Adrenal gland (tissue), 12 donors: ENCODE measurements around the gene PML. TPM values are rescaled to one million over a fixed set of nuclear protein-coding genes. Genes with fewer than 3 reads are reported as not detected.

ENCODE experiments used
- DNase-seq, 7 donors: peaks; one replicate each; pipeline ENCODE4 v3.0.0-alpha.2; 2019 to 2020
- H3K27ac ChIP-seq, 5 donors: fragments of 200-600 bp; sonication (generic) in 4 of 5; 1 replicate in 3 of 5; 2 replicates in 2 of 5; pipeline versions ENCODE4 v1.5.1 to v1.8.0; 2016 to 2020; ENCODE audit warnings: mild to moderate bottlenecking in 1 of 5
- H3K27me3 ChIP-seq: fragments of 200-600 bp; 2 replicates; pipeline ENCODE4 v1.8.0; 2021
- H3K36me3 ChIP-seq, 2 donors: fragments of 200-600 bp; replicated peaks in 1 of 2; 1 replicate in 1 of 2; 2 replicates in 1 of 2; pipeline versions ENCODE4 v1.5.1 to v1.8.0; 2018 to 2022
- H3K4me1 ChIP-seq, 2 donors: fragments of 200-600 bp; replicated peaks in 1 of 2; 1 replicate in 1 of 2; 2 replicates in 1 of 2; pipeline versions ENCODE4 v1.5.1 to v1.8.0; 2018 to 2021
- H3K4me3 ChIP-seq, 4 donors: fragments of 200-600 bp; sonication (generic) in 3 of 4; one replicate each; pipeline ENCODE4 v1.5.1; 2016 to 2018
- H3K9me3 ChIP-seq, 3 donors: fragments of 200-600 bp; sonication (generic) in 1 of 3; replicated peaks in 1 of 3; 1 replicate in 2 of 3; 2 replicates in 1 of 3; pipeline versions ENCODE4 v1.5.1 to v1.8.0; 2016 to 2021
- POLR2A ChIP-seq, 2 donors: fragments of 450-650 bp; IDR thresholded peaks; one replicate each; pipeline ENCODE4 v1.6.1; 2017; ENCODE audit warnings: antibody characterized with exemption in 2 of 2, mild to moderate bottlenecking in 2 of 2, moderate library complexity in 1 of 2
- WGBS, 4 donors: extraction: QIAGEN DNeasy Blood & Tissue Kit in 2 of 4; methylation state at CpG; one replicate each; pipeline versions ENCODE4 v1.1.5 to v1.1.7; 2013 to 2017; 5-methylcytosine and 5-hydroxymethylcytosine counted together
- intact Hi-C, 2 donors: fragments of 100-400 bp; cut with DNase I; formaldehyde crosslinking; loops; one replicate each; pipeline versions ENCODE4 v1.14.1 to v1.15.0; 2022 to 2023
- polyA plus RNA-seq, 3 donors: library from polyadenylated mRNA; stranded (reverse); fragments of 200-250 nt in 2 of 3; fragments of 350-450 nt in 1 of 3; fragmentation: Illumina TruSeq in 1 of 3; extraction: RNeasy Lipid Tissue Mini Kit (QIAGEN cat#74804) in 1 of 3; gene quantifications; one replicate each; pipeline ENCODE4 v1.2.3, GENCODE V29; 2013 to 2014
- total RNA-seq, 9 donors: library from RNA; depleted of rRNA in 4 of 9; stranded (reverse); fragments of >200 nt in 4 of 9; fragments of 120-200 nt in 1 of 9; fragmentation: NEBNext Ultra II Directional in 1 of 9; extraction: Animal tissue kit (Norgen Biotek cat#: 25700) in 1 of 9; gene quantifications; one replicate each; pipeline versions ENCODE4 v1.1.0 to v1.2.4, GENCODE V29; 2013 to 2023
- TF ChIP-seq, protein P1 (sequence below), 6 experiments: fragments of 450-650 bp in 4 of 6; fragments of 200-600 bp in 2 of 6; sonication (generic) in 1 of 6; IDR thresholded peaks; 1 replicate in 5 of 6; 2 replicates in 1 of 6; pipeline versions ENCODE4 v1.5.1 to v1.8.0; 2016 to 2021; ENCODE audit warnings: antibody characterized with exemption in 6 of 6, mild to moderate bottlenecking in 2 of 6, moderate library complexity in 1 of 6
- donor health status: healthy with polysubstance abuse.
- donor health status: Bipolar disorder and iron deficiency.
- donor health status: DM: yes; HTN: yes; CAD: no.
- donor health status: DM: no; HTN: no; CAD: no.
- donor health status: DM: no; HTN: no; CAD: no.
- donor health status: DM: yes; HTN: yes; CAD: no.

The PML gene
- total and polyA plus RNA-seq, 12 donors, result 7.0 to 103 (median 58.7) TPM

DNA sequence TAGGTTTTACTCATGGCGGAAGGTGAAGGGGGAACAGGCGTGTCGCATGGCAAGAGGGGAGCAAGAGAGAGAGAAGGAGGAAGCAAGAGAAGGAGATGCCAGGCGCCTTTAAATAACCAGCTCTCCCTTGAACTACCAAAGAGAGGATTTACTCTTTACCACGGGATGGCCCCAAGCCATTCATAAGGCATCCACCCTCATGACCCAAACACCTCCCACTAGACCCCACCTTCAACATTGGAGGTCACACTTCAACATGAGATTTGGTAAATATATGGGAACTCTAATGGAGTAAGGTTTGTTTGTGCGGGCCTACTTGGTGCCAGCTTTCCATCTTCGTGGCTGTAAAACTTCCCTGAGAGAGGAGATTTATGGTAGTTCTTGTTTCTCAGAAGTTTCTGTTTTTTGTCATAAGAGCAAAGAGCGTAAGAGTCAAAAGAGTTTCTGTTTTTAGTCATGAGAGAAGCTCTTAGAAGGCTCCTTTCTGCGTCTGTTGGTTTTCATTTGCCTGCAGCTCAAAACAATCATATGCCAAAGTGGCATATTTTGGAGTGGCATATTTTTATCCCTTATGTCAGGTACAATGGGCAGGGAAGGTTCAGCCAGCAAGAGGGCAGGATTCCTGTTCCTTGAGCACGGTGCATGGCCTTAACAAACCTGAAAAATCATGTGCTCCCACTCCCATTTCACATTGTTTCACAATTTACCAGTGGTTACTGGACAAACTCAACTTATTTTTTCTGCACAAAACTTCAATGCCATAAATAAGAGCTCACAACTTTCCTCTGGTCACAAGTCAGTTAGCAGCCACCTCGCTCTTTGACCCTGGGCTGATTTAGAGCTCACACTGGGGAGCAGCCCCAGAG, 12.5 kb downstream of the PML start:
- intact Hi-C loops, result no loop called here
- no peak overlapping the region for H3K4me3 ChIP-seq
- DNase-seq, result peak in 1 of 7 donors; percentile 4
- TF ChIP-seq, protein P1, sequence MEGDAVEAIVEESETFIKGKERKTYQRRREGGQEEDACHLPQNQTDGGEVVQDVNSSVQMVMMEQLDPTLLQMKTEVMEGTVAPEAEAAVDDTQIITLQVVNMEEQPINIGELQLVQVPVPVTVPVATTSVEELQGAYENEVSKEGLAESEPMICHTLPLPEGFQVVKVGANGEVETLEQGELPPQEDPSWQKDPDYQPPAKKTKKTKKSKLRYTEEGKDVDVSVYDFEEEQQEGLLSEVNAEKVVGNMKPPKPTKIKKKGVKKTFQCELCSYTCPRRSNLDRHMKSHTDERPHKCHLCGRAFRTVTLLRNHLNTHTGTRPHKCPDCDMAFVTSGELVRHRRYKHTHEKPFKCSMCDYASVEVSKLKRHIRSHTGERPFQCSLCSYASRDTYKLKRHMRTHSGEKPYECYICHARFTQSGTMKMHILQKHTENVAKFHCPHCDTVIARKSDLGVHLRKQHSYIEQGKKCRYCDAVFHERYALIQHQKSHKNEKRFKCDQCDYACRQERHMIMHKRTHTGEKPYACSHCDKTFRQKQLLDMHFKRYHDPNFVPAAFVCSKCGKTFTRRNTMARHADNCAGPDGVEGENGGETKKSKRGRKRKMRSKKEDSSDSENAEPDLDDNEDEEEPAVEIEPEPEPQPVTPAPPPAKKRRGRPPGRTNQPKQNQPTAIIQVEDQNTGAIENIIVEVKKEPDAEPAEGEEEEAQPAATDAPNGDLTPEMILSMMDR (IDR thresholded peaks at IDR 0.05), result no peak
- H3K27me3 ChIP-seq, result no peaks in the 10 kb centered on the region
- H3K36me3 ChIP-seq, result peaks cover 0 to 15% of the 10 kb centered on the region in 2 donors
- H3K9me3 ChIP-seq, result no peaks in the 10 kb centered on the region
- WGBS, 4 donors, result 77 to 82% (median 79%) methylated on average over 11 of the region's 11 CpGs
- peak overlapping the region in 2 of 5 donors; percentile 38 to 69 for H3K27ac ChIP-seq
- H3K4me1 ChIP-seq, result peaks cover 11 to 55% of the 10 kb centered on the region in 2 donors

DNA sequence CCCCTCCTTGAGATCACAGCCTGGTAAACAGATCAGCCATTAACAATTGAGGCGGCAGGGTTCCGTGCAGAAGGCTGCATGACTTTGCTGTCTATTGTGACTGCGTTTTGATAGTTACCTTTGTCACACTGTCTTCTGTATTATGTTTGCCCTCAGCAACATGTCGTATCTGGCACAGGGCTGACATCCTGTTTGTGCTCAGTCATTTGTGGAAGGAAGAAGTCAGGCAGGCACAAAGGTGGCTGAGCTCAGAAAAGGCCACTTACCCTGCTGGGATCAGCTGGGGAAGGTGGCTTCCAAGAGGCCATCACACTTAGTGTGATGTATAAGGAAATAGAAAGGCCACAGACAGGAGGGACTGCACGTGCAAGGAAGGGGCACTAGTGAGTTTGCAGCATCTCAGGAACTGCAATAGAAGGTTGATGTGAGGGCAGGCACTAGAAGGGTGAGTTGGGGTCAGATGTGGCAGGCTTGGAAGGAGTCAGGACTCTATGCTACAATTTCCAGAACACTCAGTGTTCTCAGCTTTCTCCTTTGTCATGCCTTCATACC, 13.4 kb downstream of the PML start:
- Histone ChIP-seq H3K27ac (peak overlapping the region in 1 of 5 donors; percentile 69), H3K9me3 (no peaks in the 10 kb centered on the region), H3K4me3 (no peak overlapping the region), H3K4me1 (peaks cover 11 to 60% of the 10 kb centered on the region in 2 donors), H3K36me3 (peaks cover 0 to 12% of the 10 kb centered on the region in 2 donors), H3K27me3 (no peaks in the 10 kb centered on the region)
- 61 to 81% (median 66%) methylated on average over 5 of the region's 5 CpGs for WGBS, 4 donors
- TF ChIP-seq POLR2A (IDR thresholded peaks at IDR 0.05), result no peak
- TF ChIP-seq, protein P1 (IDR thresholded peaks at IDR 0.05), result no peak
- no peak for DNase-seq
- intact Hi-C loops, result no loop called here

DNA sequence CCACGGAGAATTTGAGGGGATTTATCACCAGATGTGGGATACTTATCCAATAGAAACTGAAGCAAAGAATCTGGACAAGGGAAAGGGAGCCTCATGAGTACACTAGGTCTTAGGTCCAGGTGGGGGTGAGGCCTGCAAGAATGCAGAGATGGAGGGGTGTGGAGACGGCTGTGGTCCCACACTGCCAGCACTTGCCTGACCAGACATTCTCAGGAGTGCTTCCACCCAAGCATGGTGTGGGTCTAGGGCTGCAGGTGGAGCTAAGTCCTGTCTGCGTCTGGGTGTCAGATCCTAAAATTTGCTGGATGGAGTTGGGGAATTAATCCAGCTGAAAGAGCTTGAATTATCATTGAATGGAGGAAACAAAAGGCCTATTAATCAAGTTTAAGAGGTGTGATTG, 14.4 kb downstream of the PML start:
- Histone ChIP-seq H3K36me3 (peaks cover 0 to 7% of the 10 kb centered on the region in 2 donors), H3K27ac (peak overlapping the region in 1 of 5 donors; percentile 1), H3K27me3 (no peaks in the 10 kb centered on the region), H3K4me3 (no peak overlapping the region), H3K9me3 (no peaks in the 10 kb centered on the region), H3K4me1 (peaks cover 11 to 60% of the 10 kb centered on the region in 2 donors)
- 80 to 90% (median 85%) methylated on average over 3 of the region's 3 CpGs for WGBS, 4 donors
- no peak for TF ChIP-seq POLR2A (IDR thresholded peaks at IDR 0.05)
- TF ChIP-seq, protein P1 (IDR thresholded peaks at IDR 0.05), result no peak
- intact Hi-C loops, result no loop called here
- no peak for DNase-seq

DNA sequence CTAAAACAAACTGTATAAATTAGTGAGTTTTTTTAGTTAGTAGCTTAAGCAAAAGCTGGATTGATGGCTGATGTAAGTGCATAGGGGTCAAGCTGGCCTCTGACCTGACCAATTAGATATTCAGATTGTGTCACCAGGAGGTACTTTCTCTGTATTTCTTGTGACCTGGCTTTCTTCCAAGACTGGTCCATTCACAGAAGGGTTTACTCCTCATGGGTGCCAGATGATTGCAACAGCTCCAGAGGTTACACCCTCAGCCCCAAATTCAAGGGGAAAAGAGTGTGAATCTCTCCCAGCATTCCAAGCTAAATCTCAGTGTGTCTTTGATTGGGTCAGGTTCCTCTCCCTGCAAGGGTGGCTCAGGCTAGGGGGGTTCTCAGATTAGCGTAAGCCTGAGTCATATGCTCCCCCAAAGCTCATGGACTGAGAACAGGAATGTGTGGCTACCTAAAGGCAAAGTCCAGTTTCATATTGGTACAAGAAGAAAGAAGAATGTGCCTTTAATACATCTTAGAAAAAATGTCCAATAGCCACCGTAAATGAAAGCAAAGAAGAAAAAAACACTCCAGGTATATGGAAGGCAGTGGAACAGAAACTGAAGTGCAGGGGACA, 16.5 kb downstream of the PML start:
- Histone ChIP-seq H3K27ac (peak overlapping the region in 3 of 5 donors; percentile 0 to 75 (median 59)), H3K36me3 (peaks cover 0 to 14% of the 10 kb centered on the region in 2 donors), H3K4me3 (no peak overlapping the region), H3K9me3 (no peaks in the 10 kb centered on the region), H3K27me3 (no peaks in the 10 kb centered on the region), H3K4me1 (peaks cover 11 to 60% of the 10 kb centered on the region in 2 donors)
- no peak for DNase-seq
- 63 to 83% (median 74%) methylated on average over 2 of the region's 2 CpGs for WGBS, 4 donors
- intact Hi-C loops, result no loop called here
- no peak for TF ChIP-seq POLR2A (IDR thresholded peaks at IDR 0.05)
- TF ChIP-seq, protein P1 (IDR thresholded peaks at IDR 0.05), result no peak
